ENCODE results near the gene FARP2. TPM values are rescaled to one million over a fixed set of nuclear protein-coding genes. Genes with fewer than 3 reads are reported as not detected.
A peak's percentile ranks its signal among the peaks of the same experiment; 100 is the strongest.

FARP2 gene
- total and polyA plus RNA-seq, 2 of the 13 experiments (the other 11 are each of a cell fraction or from before 2014, with no cell fraction given) = 28.0 to 45.4 TPM

GRCh38 chr2:241540771-241541561 is 184.9 kb downstream of the FARP2 start (continued):
- TF ChIP-seq ZNF788 (CRISPR knock-in tag; IDR thresholded peaks at IDR 0.05; ENCODE audit: borderline replicate concordance) = no peak
- no peak for TF ChIP-seq TCF7L2 (IDR thresholded peaks at IDR 0.05; ENCODE audit: low read depth, low read length)
- TF ChIP-seq CSRNP2 (CRISPR knock-in tag; conservative IDR thresholded peaks at IDR 0.05; ENCODE audit: low read depth) = no peak
- no peak for TF ChIP-seq ZBED4 (CRISPR knock-in tag; IDR thresholded peaks at IDR 0.05; ENCODE audit: borderline replicate concordance)
- no peak for TF ChIP-seq ZNF12 (CRISPR knock-in tag; IDR thresholded peaks at IDR 0.05)
- 0 out of 2 replicates have a peak, but pooled peaks have one; percentile 37 for TF ChIP-seq MAX (IDR thresholded peaks at IDR 0.05)
- TF ChIP-seq HOXA7 (CRISPR knock-in tag; IDR thresholded peaks at IDR 0.05) = no peak
- no peak for TF ChIP-seq ZBTB7A (CRISPR knock-in tag; IDR thresholded peaks at IDR 0.05)
- no peak; the same call in 1 of the 2 replicates for TF ChIP-seq ZFP90 (CRISPR knock-in tag; IDR thresholded peaks at IDR 0.05; ENCODE audit: borderline replicate concordance)
- TF ChIP-seq RAD51 (IDR thresholded peaks at IDR 0.05; ENCODE audit: borderline replicate concordance) = no peak
- no peak for TF ChIP-seq ZNF570 (CRISPR knock-in tag; IDR thresholded peaks at IDR 0.05; ENCODE audit: borderline replicate concordance)
- TF ChIP-seq REST (IDR thresholded peaks at IDR 0.05; ENCODE audit: borderline replicate concordance in 1 of 2, low read depth in 1 of 2, low read length in 2 of 2) = no peak
- 0 out of 2 replicates have a peak, but pooled peaks have one; percentile 27 for TF ChIP-seq RNF2 (conservative IDR thresholded peaks at IDR 0.05; ENCODE audit: low read depth)
- TF ChIP-seq ZNF737 (CRISPR knock-in tag; IDR thresholded peaks at IDR 0.05; ENCODE audit: borderline replicate concordance) = no peak
- no peak; the same call in 1 of the 2 replicates for TF ChIP-seq SAFB2 (CRISPR knock-in tag; IDR thresholded peaks at IDR 0.05; ENCODE audit: borderline replicate concordance, low read depth)
- no peak for TF ChIP-seq ZNF207 (IDR thresholded peaks at IDR 0.05; ENCODE audit: borderline replicate concordance)
- 0 out of 2 replicates have a peak, but pooled peaks have one; percentile 18 for TF ChIP-seq ZNF354B (CRISPR knock-in tag; IDR thresholded peaks at IDR 0.05)

Measured in HepG2 (cell line).